SU-DHL-6 (cell line): ENCODE results near the gene APC2.

ENCODE experiments used
- H2AFZ ChIP-seq: fragments of 200-600 bp; sonication (generic); 2 replicates; pipeline ENCODE4 v1.6.1; 2014; ENCODE audit warnings: low read depth, mild to moderate bottlenecking, moderate library complexity, mixed read lengths, antibody characterized with exemption, low read length; ENCODE audit not compliant: severe bottlenecking
- H3F3A ChIP-seq: fragments of 200-600 bp; shearing (Covaris generic); 2 replicates; pipeline ENCODE4 v1.6.0; 2016; ENCODE audit warnings: antibody characterized with exemption, mild to moderate bottlenecking; ENCODE audit not compliant: insufficient read depth
- H3K27ac ChIP-seq: fragments of 200-600 bp; sonication (generic); 2 replicates; pipeline ENCODE4 v1.5.1; 2016; ENCODE audit warnings: low read depth, mild to moderate bottlenecking, low read length, moderate library complexity, mixed read lengths
- H3K27me3 ChIP-seq: fragments of 200-600 bp; sonication (generic), shearing (Covaris generic); 2 replicates; pipeline ENCODE4 v1.6.0; 2014; ENCODE audit warnings: mild to moderate bottlenecking, low read length
- H3K36me3 ChIP-seq: fragments of 200-600 bp; sonication (generic); 2 replicates; pipeline ENCODE4 v1.6.1; 2014; ENCODE audit warnings: mild to moderate bottlenecking, low read length, mixed read lengths
- H3K4me2 ChIP-seq: fragments of 300-600, 200-600 bp; shearing (Covaris generic), sonication (generic); 2 replicates; pipeline ENCODE4 v1.6.0; 2014; ENCODE audit warnings: low read length, low read depth, mild to moderate bottlenecking; ENCODE audit not compliant: poor library complexity, severe bottlenecking
- H3K4me3 ChIP-seq: fragments of 200-600 bp; sonication (generic); 2 replicates; pipeline ENCODE4 v1.5.1; 2014; ENCODE audit warnings: antibody characterized with exemption, low read length, mild to moderate bottlenecking, mixed read lengths; ENCODE audit not compliant: insufficient read depth, poor library complexity, severe bottlenecking
- H3K79me2 ChIP-seq: fragments of 200-600 bp; sonication (generic); 2 replicates; pipeline ENCODE4 v1.6.1; 2014; ENCODE audit warnings: mild to moderate bottlenecking, low read length, moderate library complexity; ENCODE audit not compliant: insufficient read depth
- H3K9ac ChIP-seq: fragments of 200-600 bp; sonication (generic); 2 replicates; pipeline ENCODE4 v1.7.0; 2014; ENCODE audit warnings: mild to moderate bottlenecking, low read length
- H3K9me2 ChIP-seq: fragments of 200-600 bp; sonication (generic); replicated peaks from 2 replicates; pipeline ENCODE4 v1.6.1; 2014; ENCODE audit warnings: low read length; ENCODE audit not compliant: insufficient read depth
- H3K9me3 ChIP-seq: fragments of 200-600 bp; sonication (generic); 2 replicates; pipeline ENCODE4 v1.6.1; 2014; ENCODE audit warnings: low read length, mixed read lengths; ENCODE audit not compliant: insufficient read depth
- H4K20me1 ChIP-seq: fragments of 200-600 bp; sonication (generic); 2 replicates; pipeline ENCODE4 v1.6.1; 2014; ENCODE audit warnings: low read depth, mild to moderate bottlenecking, antibody characterized with exemption, low read length, moderate library complexity, mixed read lengths
- CTCF ChIP-seq: fragments of 200-600 bp; sonication (generic); IDR thresholded peaks from one replicate; pipeline ENCODE4 v1.5.1; 2017; ENCODE audit warnings: antibody characterized with exemption, mild to moderate bottlenecking, low read length, moderate library complexity; ENCODE audit not compliant: insufficient read depth, poor library complexity, severe bottlenecking
- EZH2phosphoT487 ChIP-seq: fragments of 200-600 bp; sonication (generic), shearing (Covaris generic); conservative IDR thresholded peaks from 2 replicates; pipeline ENCODE4 v1.6.1; 2018; ENCODE audit warnings: mild to moderate bottlenecking, antibody characterized with exemption, low read length, moderate library complexity, mixed read lengths

The APC2 gene

GRCh38 chr19:1470305-1471009 lies 20.5 kb downstream of the APC2 start:
- Histone ChIP-seq H3K36me3 (no peaks in the 10 kb centered on the region), H4K20me1 (peaks cover 3% of the 10 kb centered on the region; the same call in 1 of the 2 replicates), H3K9ac (no peak overlapping the region), H3K9me2 (no peaks in the 10 kb centered on the region), H3K4me3 (no peak overlapping the region), H2AFZ (no peak overlapping the region), H3F3A (no peaks in the 10 kb centered on the region), H3K27me3 (no peaks in the 10 kb centered on the region), H3K9me3 (no peaks in the 10 kb centered on the region), H3K27ac (no peak overlapping the region), H3K4me2 (peak overlapping the region; percentile 14), H3K79me2 (no peaks in the 10 kb centered on the region)
- TF ChIP-seq EZH2phosphoT487, result no peak
- TF ChIP-seq CTCF, result no peak

- Histone ChIP-seq H3K4me2 (peak overlapping the region; percentile 14), H3K27ac (no peak overlapping the region), H3K9me3 (no peaks in the 10 kb centered on the region), H3K36me3 (no peaks in the 10 kb centered on the region), H4K20me1 (peaks cover 3% of the 10 kb centered on the region; the same call in 1 of the 2 replicates), H3F3A (no peaks in the 10 kb centered on the region), H3K4me3 (no peak overlapping the region), H3K9me2 (no peaks in the 10 kb centered on the region), H3K9ac (no peak overlapping the region), H2AFZ (no peak overlapping the region), H3K79me2 (peaks cover under 1% of the 10 kb centered on the region; the same call in 1 of the 2 replicates), H3K27me3 (no peaks in the 10 kb centered on the region)
- TF ChIP-seq EZH2phosphoT487, result no peak
- TF ChIP-seq CTCF, result no peak
These were observed 21.1 kb downstream of the APC2 start for GRCh38 chr19:1471010-1471514.

GRCh38 chr19:1471515-1472160 lies 21.7 kb downstream of the APC2 start:
- Histone ChIP-seq H3K4me2 (peak overlapping the region; percentile 14), H3K9me2 (no peaks in the 10 kb centered on the region), H3K27me3 (no peaks in the 10 kb centered on the region), H2AFZ (no peak overlapping the region), H3K36me3 (no peaks in the 10 kb centered on the region), H3K4me3 (no peak overlapping the region), H3F3A (no peaks in the 10 kb centered on the region), H3K27ac (no peak overlapping the region), H3K9ac (no peak overlapping the region), H3K79me2 (peaks cover 5% of the 10 kb centered on the region; the same call in 1 of the 2 replicates), H4K20me1 (peaks cover 3% of the 10 kb centered on the region; the same call in 1 of the 2 replicates), H3K9me3 (no peaks in the 10 kb centered on the region)
- TF ChIP-seq CTCF (no peak), EZH2phosphoT487 (no peak)
